ENCODE data around the gene ADK. TPM values are rescaled to one million over a fixed set of nuclear protein-coding genes. Genes with fewer than 3 reads are reported as not detected.

The ADK gene
- total and polyA plus RNA-seq, 2 of the 4 experiments (the other 2 are of a cell fraction), result 30.6 to 40.9 TPM

- H3K56ac ChIP-seq (ENCODE audit: extremely low read depth, insufficient read depth, low read length), result no peak overlapping the region
- H2AK9ac ChIP-seq (replicated peaks; ENCODE audit: low read depth, low read length, poor library complexity), result no peak overlapping the region
- H3K18ac ChIP-seq (ENCODE audit: low read depth, low read length), result no peak overlapping the region
- 50% methylated on average over 2 of the region's 4 CpGs; no CpG with 5 or more reads in 1 of the 2 experiments for WGBS, 2 experiments (ENCODE audit: extremely low coverage in 2 of 2, insufficient read length in 1 of 2)
- no peaks in the 10 kb centered on the region for H3K9me1 ChIP-seq (ENCODE audit: insufficient read depth, low read length)
- H3K27me3 ChIP-seq (ENCODE audit: control insufficient read depth, insufficient read depth, low read length), result no peaks in the 10 kb centered on the region
- no peaks in the 10 kb centered on the region for H3K4me1 ChIP-seq (ENCODE audit: control insufficient read depth, insufficient read depth, low read length)
- POLR2A ChIA-PET (ENCODE audit: unreplicated experiment), result no interaction called here
- no peak overlapping the region for H4K8ac ChIP-seq (ENCODE audit: low read depth in 2 of 2, low read length in 2 of 2)
- no peaks in the 10 kb centered on the region for H3K79me1 ChIP-seq (ENCODE audit: low read depth in 1 of 2, low read length in 2 of 2)
- no peak overlapping the region for H3K14ac ChIP-seq (replicated peaks; ENCODE audit: low read depth, low read length)
- no peaks in the 10 kb centered on the region for H4K20me1 ChIP-seq (ENCODE audit: insufficient read depth, low read length)
- ATAC-seq (ENCODE audit: low read depth) (no peak), DNase-seq (no peak)
- H2AK5ac ChIP-seq (ENCODE audit: low read depth, low read length), result no peak overlapping the region
- no peak overlapping the region for H3K4me2 ChIP-seq (ENCODE audit: low read depth, low read length)
- peaks cover 4% of the 10 kb centered on the region; the same call in 1 of the 2 replicates for H3K9me3 ChIP-seq (ENCODE audit: control insufficient read depth, insufficient read depth, low read length)
- no peak overlapping the region for H3K4me3 ChIP-seq (ENCODE audit: insufficient read depth, low read depth, low read length)
- no TSS peak for BruUV-seq (replicated peaks)
- H3K27ac ChIP-seq (ENCODE audit: insufficient read depth, low read length), result no peak overlapping the region
- no peak overlapping the region for H4K5ac ChIP-seq (ENCODE audit: low read depth, low read length)
- in situ Hi-C loops (cut with MboI; ENCODE audit: low sequenced_read_pairs), result no loop called here
- no peak overlapping the region for H2AFZ ChIP-seq (replicated peaks; ENCODE audit: low read length, poor library complexity)
- no peak overlapping the region for H2BK120ac ChIP-seq (ENCODE audit: low read depth, low read length)
- no peak for TF ChIP-seq BHLHE40 (IDR thresholded peaks at IDR 0.05; ENCODE audit: low read depth, low read length)
- no peak for TF ChIP-seq RFX5 (IDR thresholded peaks at IDR 0.05; ENCODE audit: low read depth, low read length)
- no peak for TF ChIP-seq CHD1 (IDR thresholded peaks at IDR 0.05; ENCODE audit: low read depth, low read length)
- no peak for TF ChIP-seq FOS (IDR thresholded peaks at IDR 0.05; ENCODE audit: low read depth, low read length)
- no peak for TF ChIP-seq MXI1 (IDR thresholded peaks at IDR 0.05; ENCODE audit: borderline replicate concordance, low read depth, low read length)
- TF ChIP-seq CEBPB (IDR thresholded peaks at IDR 0.05; ENCODE audit: low read depth, low read length), result no peak
- TF ChIP-seq ELK1 (IDR thresholded peaks at IDR 0.05; ENCODE audit: borderline replicate concordance, low read depth, low read length), result no peak
- no peak overlapping the region for H3K9ac ChIP-seq (ENCODE audit: low read depth, low read length)
- no peak overlapping the region for H3K4ac ChIP-seq (ENCODE audit: low read depth, low read length)
- H2BK15ac ChIP-seq (ENCODE audit: low read depth, low read length), result no peak overlapping the region
- CTCF ChIA-PET, result no interaction called here
- intact Hi-C loops (cut with micrococcal nuclease), result no loop called here
- no peaks in the 10 kb centered on the region for H3K36me3 ChIP-seq (ENCODE audit: control insufficient read depth, insufficient read depth, low read length)
- H2BK5ac ChIP-seq (ENCODE audit: low read depth, low read length, poor library complexity, severe bottlenecking), result no peak overlapping the region
- H3K23ac ChIP-seq (ENCODE audit: low read depth, low read length), result no peak overlapping the region
- no peak overlapping the region for H2BK20ac ChIP-seq (ENCODE audit: low read depth, low read length)
- H4K91ac ChIP-seq (ENCODE audit: insufficient read depth, low read depth, low read length), result no peak overlapping the region
- dilution Hi-C loops (cut with HindIII; ENCODE audit: low sequenced_read_pairs, unreplicated experiment), result no loop called here
Measured at GRCh38 chr10:74730246-74730645, 579.2 kb downstream of the ADK start.

Data from IMR-90 (cell line).